K562 (cell line): ENCODE data around the gene UBE2V1. TPM values are rescaled to one million over a fixed set of nuclear protein-coding genes. Genes with fewer than 3 reads are reported as not detected.

ENCODE experiments used
- ATAC-seq: fragments of 200-7000 bp; cut with Tn5 transposase; 3 replicates; pipeline ENCODE4 v1.9.1; 2020; ENCODE audit warnings: moderate library complexity
- BruUV-seq: library from RNA; stranded (reverse); fragments of 400-500 nt; replicated peaks from 2 replicates; lab custom pipeline; 2021; lab: Mats Ljungman, UMichigan
- CTCF ChIA-PET: fragments of 300-600 bp; formaldehyde crosslinking; extraction: SDS; loops from one replicate; lab custom pipeline; 2021; ENCODE audit warnings: low intra/inter-chr PET ratio; lab: Yijun Ruan, JAX
- POLR2A ChIA-PET: fragments of 300-600, 350-650 bp; sonication (Branson Sonifier 250); formaldehyde crosslinking; extraction: SDS; loops from one replicate; lab custom pipeline; 2021; ENCODE audit warnings: antibody characterized with exemption, inconsistent platforms; lab: Yijun Ruan, JAX
- DNase-seq, 4 experiments: peaks; one replicate each; pipeline versions ENCODE4 v3.0.0 to v3.0.0-alpha.2; 2011 to 2018; ENCODE audit warnings: low spot score in 3 of 4, mixed read lengths in 3 of 4; ENCODE audit errors: extremely low read depth in 1 of 4
- FAIRE-seq: peaks from 2 replicates; lab custom pipeline; 2011; peaks lifted over from hg19 to GRCh38; lab: Jason Lieb, UNC
- H2AFZ ChIP-seq: 2 replicates; pipeline ENCODE4 v1.6.0; 2011; ENCODE audit warnings: low read depth, low read length, control low read depth, inconsistent platforms
- H3K27ac ChIP-seq: fragments of 200-600 bp; 3 replicates; pipeline ENCODE4 v1.8.0; 2011; ENCODE audit warnings: low read depth, mild to moderate bottlenecking, control low read depth, inconsistent platforms, low read length, moderate library complexity, mixed read lengths; ENCODE audit errors: extremely low read depth
- H3K27me3 ChIP-seq, 2 experiments: fragments of 300-600 bp in 1 of 2; 2 replicates in 1 of 2; 3 replicates in 1 of 2; pipeline versions ENCODE4 v1.6.0 to v1.8.0; 2011; ENCODE audit warnings: inconsistent platforms in 2 of 2, low read length in 2 of 2, mild to moderate bottlenecking in 1 of 2, mixed read lengths in 1 of 2, moderate library complexity in 1 of 2; ENCODE audit not compliant: control insufficient read depth in 2 of 2, insufficient read depth in 2 of 2
- H3K36me3 ChIP-seq: fragments of 300-600 bp; 3 replicates; pipeline ENCODE4 v1.8.0; 2011; ENCODE audit warnings: mild to moderate bottlenecking, low read length, inconsistent platforms; ENCODE audit not compliant: control insufficient read depth, insufficient read depth
- H3K4me1 ChIP-seq, 2 experiments: fragments of 200-600 bp in 1 of 2; replicated peaks in 1 of 2; 2 replicates in 1 of 2; 3 replicates in 1 of 2; pipeline versions ENCODE4 v1.5.1 to v1.8.0; 2011; ENCODE audit warnings: inconsistent platforms in 2 of 2, low read length in 2 of 2, mild to moderate bottlenecking in 1 of 2, mixed read lengths in 1 of 2, moderate library complexity in 1 of 2; ENCODE audit not compliant: control insufficient read depth in 2 of 2, insufficient read depth in 2 of 2
- H3K4me2 ChIP-seq: 2 replicates; pipeline ENCODE4 v1.6.1; 2011; ENCODE audit warnings: low read length, control low read depth, inconsistent platforms, mixed read lengths; ENCODE audit not compliant: insufficient read depth
- H3K4me3 ChIP-seq: fragments of 200-600 bp; sonication (generic), shearing (Covaris generic); 2 replicates; pipeline ENCODE4 v1.5.1; 2016; ENCODE audit warnings: control low read depth, inconsistent platforms
- H3K79me2 ChIP-seq: fragments of 200-600 bp; 3 replicates; pipeline ENCODE4 v1.8.0; 2011; ENCODE audit warnings: low read length, inconsistent platforms; ENCODE audit not compliant: control insufficient read depth, insufficient read depth
- H3K9ac ChIP-seq, 2 experiments: 2 replicates each; pipeline versions ENCODE4 v1.6.0 to v1.6.1; 2011; ENCODE audit warnings: low read depth in 2 of 2, low read length in 2 of 2, control low read depth in 1 of 2, inconsistent platforms in 1 of 2, mild to moderate bottlenecking in 1 of 2, mixed read lengths in 1 of 2; ENCODE audit not compliant: insufficient read depth in 1 of 2
- H3K9me1 ChIP-seq: one replicate; pipeline ENCODE4 v1.6.0; 2011; ENCODE audit warnings: inconsistent platforms, mild to moderate bottlenecking, low read length, moderate library complexity; ENCODE audit not compliant: control insufficient read depth, insufficient read depth
- H3K9me3 ChIP-seq: replicated peaks from 2 replicates; pipeline ENCODE4 v1.5.1; 2011; ENCODE audit warnings: low read depth, low read length, inconsistent platforms; ENCODE audit not compliant: control insufficient read depth, insufficient read depth
- H4K20me1 ChIP-seq: replicated peaks from 2 replicates; pipeline ENCODE4 v1.6.1; 2011; ENCODE audit warnings: low read length, inconsistent platforms, mixed read lengths; ENCODE audit not compliant: control insufficient read depth, insufficient read depth
- ATF3 ChIP-seq, 2 experiments: fragments of 450-650 bp in 1 of 2; sonication (generic) in 1 of 2; formaldehyde crosslinking in 1 of 2; IDR thresholded peaks in 1 of 2; conservative IDR thresholded peaks in 1 of 2; 2 replicates each; pipeline versions ENCODE4 v1.6.1 to v1.8.1; 2016 to 2023; ENCODE audit warnings: mild to moderate bottlenecking in 2 of 2, moderate library complexity in 2 of 2, inconsistent platforms in 1 of 2, missing genetic modification reagents in 1 of 2
- BRCA1 ChIP-seq, 2 experiments: fragments of 450-650 bp in 1 of 2; sonication (generic) in 1 of 2; formaldehyde crosslinking in 1 of 2; IDR thresholded peaks; 2 replicates each; pipeline versions ENCODE4 v1.5.0 to v1.6.1; 2017 to 2020; ENCODE audit warnings: mild to moderate bottlenecking in 1 of 2, missing genetic modification reagents in 1 of 2
- CEBPG ChIP-seq, 3 experiments: fragments of 200-800 bp in 1 of 3; sonication (Bioruptor generic) in 1 of 3; sonication (generic) in 1 of 3; formaldehyde crosslinking in 1 of 3; IDR thresholded peaks in 2 of 3; conservative IDR thresholded peaks in 1 of 3; 2 replicates each; pipeline versions ENCODE4 v1.6.1 to v1.8.0; 2016 to 2022; ENCODE audit warnings: missing compliant biosample characterization in 2 of 3, missing genetic modification characterization in 2 of 3, mild to moderate bottlenecking in 1 of 3, missing genetic modification reagents in 1 of 3
- ESRRA ChIP-seq: fragments of 450-650 bp; IDR thresholded peaks from 2 replicates; pipeline ENCODE4 v1.6.1; 2014; ENCODE audit warnings: low read depth, mild to moderate bottlenecking, moderate library complexity, borderline replicate concordance
- ESRRB ChIP-seq: fragments of 250-450 bp; sonication (Bioruptor Pico); IDR thresholded peaks from 2 replicates; pipeline ENCODE4 v1.5.0; 2020; ENCODE audit warnings: mild to moderate bottlenecking, moderate library complexity, borderline replicate concordance
- HDGF ChIP-seq: fragments of 450-650 bp; IDR thresholded peaks from 2 replicates; pipeline ENCODE4 v1.6.1; 2016
- KDM5B ChIP-seq: fragments of 200-600 bp; sonication (generic); IDR thresholded peaks from 2 replicates; pipeline ENCODE4 v1.6.1; 2012; ENCODE audit warnings: low read depth, mild to moderate bottlenecking, moderate library complexity, low read length, control low read depth, inconsistent platforms; ENCODE audit not compliant: insufficient replicate concordance
- LARP7 ChIP-seq: fragments of 450-650 bp; IDR thresholded peaks from 2 replicates; pipeline ENCODE4 v1.6.1; 2016
- MED1 ChIP-seq: sonication (generic); formaldehyde crosslinking; IDR thresholded peaks from 2 replicates; pipeline ENCODE4 v1.8.1; 2023; ENCODE audit warnings: missing genetic modification reagents, borderline replicate concordance
- NFE2 ChIP-seq: IDR thresholded peaks from 2 replicates; pipeline ENCODE4 v1.6.1; 2014; ENCODE audit warnings: antibody characterized with exemption, low read depth
- NR1H2 ChIP-seq: sonication (generic); formaldehyde crosslinking; IDR thresholded peaks from 2 replicates; pipeline ENCODE4 v1.4.0; 2020; ENCODE audit warnings: mild to moderate bottlenecking, missing genetic modification reagents
- POLR3A ChIP-seq: IDR thresholded peaks from 2 replicates; pipeline ENCODE4 v1.6.1; 2011; ENCODE audit warnings: borderline replicate concordance, mild to moderate bottlenecking, moderate library complexity; ENCODE audit not compliant: insufficient read length, insufficient read depth; ENCODE audit errors: extremely low read depth
- PTRF ChIP-seq: fragments of 450-650 bp; IDR thresholded peaks from 2 replicates; pipeline ENCODE4 v1.6.1; 2016; ENCODE audit warnings: mild to moderate bottlenecking, missing genetic modification characterization, missing compliant biosample characterization
- RFX7 ChIP-seq: fragments of 250-450 bp; sonication (Bioruptor Pico); IDR thresholded peaks from 2 replicates; pipeline ENCODE4 v1.5.1; 2021; ENCODE audit warnings: mild to moderate bottlenecking
- SNRNP70 ChIP-seq: fragments of 200-400 bp; formaldehyde crosslinking; optimal IDR thresholded peaks from 2 replicates; pipeline ENCODE3; 2017; ENCODE audit warnings: low read depth, low read length
- SRSF3 ChIP-seq: fragments of 200-400 bp; formaldehyde crosslinking; IDR thresholded peaks from 2 replicates; pipeline ENCODE4 v1.6.1; 2016; ENCODE audit warnings: mild to moderate bottlenecking, low read length, moderate library complexity; ENCODE audit not compliant: insufficient read depth
- TEAD4 ChIP-seq, 2 experiments: sonication (generic) in 1 of 2; formaldehyde crosslinking in 1 of 2; IDR thresholded peaks; 2 replicates each; pipeline versions ENCODE4 v1.6.1 to v1.8.0; 2012 to 2022; ENCODE audit warnings: borderline replicate concordance in 1 of 2, inconsistent platforms in 1 of 2, low read length in 1 of 2, mild to moderate bottlenecking in 1 of 2, missing genetic modification reagents in 1 of 2
- ZKSCAN1 ChIP-seq: fragments of 150-350 bp; IDR thresholded peaks from 2 replicates; pipeline ENCODE4 v1.6.1; 2016; ENCODE audit warnings: low read depth, low read length
- ZNF197 ChIP-seq: fragments of 200-800 bp; sonication (Bioruptor generic); IDR thresholded peaks from 2 replicates; pipeline ENCODE4 v1.6.1; 2016; ENCODE audit warnings: low read depth, missing genetic modification characterization, missing compliant biosample characterization
- ZNF639 ChIP-seq, 2 experiments: fragments of 200-800 bp in 1 of 2; sonication (Bioruptor generic) in 1 of 2; sonication (generic) in 1 of 2; formaldehyde crosslinking in 1 of 2; IDR thresholded peaks in 1 of 2; conservative IDR thresholded peaks in 1 of 2; 2 replicates each; pipeline versions ENCODE4 v1.5.0 to v1.6.1; 2016 to 2020; ENCODE audit warnings: missing compliant biosample characterization in 1 of 2, missing genetic modification characterization in 1 of 2, missing genetic modification reagents in 1 of 2
- WGBS: fragments of 100-300 bp; shearing (Covaris generic); methylation state at CpG from one replicate; pipeline ENCODE4 v1.1.6; 2016; ENCODE audit warnings: low coverage, mixed read lengths; ENCODE audit not compliant: insufficient coverage; ENCODE audit errors: missing lambda C conversion rate; 5-methylcytosine and 5-hydroxymethylcytosine counted together
- in situ Hi-C: fragments of 300-500 bp; cut with MboI; formaldehyde crosslinking; loops from 4 replicates; pipeline ENCODE4 v1.15.0; 2018; ENCODE audit warnings: inconsistent platforms, mixed read lengths
- intact Hi-C: fragments of 100-400 bp; cut with micrococcal nuclease; formaldehyde crosslinking; loops from 2 replicates; pipeline ENCODE4 v1.14.2; 2022
- polyA plus RNA-seq, 8 experiments: library from polyadenylated mRNA; depleted of rRNA in 4 of 8; stranded (reverse) in 5 of 8; unstranded in 3 of 8; fragments of >200 nt; fragmentation: Nextera tagmentation in 2 of 8; fragmentation: Illumina TruSeq in 1 of 8; extraction: Ambion mirVana in 2 of 8; extraction: Trizol in 1 of 8; gene quantifications; 2 replicates each; pipeline versions ENCODE4 v1.2.1 to v1.2.3, GENCODE V29; 2011 to 2014; ENCODE audit warnings: inconsistent platforms in 1 of 8, missing spikeins in 1 of 8
- total RNA-seq, 7 experiments: library from RNA; depleted of rRNA in 6 of 7; stranded (reverse); fragments of >200 nt in 6 of 7; fragmentation: Illumina TruSeq in 2 of 7; extraction: Trizol in 2 of 7; gene quantifications; 2 replicates each; pipeline versions ENCODE4 v1.2.1 to v1.2.3, GENCODE V29; 2011 to 2021; ENCODE audit warnings: low replicate concordance in 1 of 7

The UBE2V1 gene
- total and polyA plus RNA-seq, 9 of the 15 experiments (the other 6 are each of a cell fraction or from before 2014, with no cell fraction given) = 93.0 to 357 (median 119) TPM

GRCh38 chr20:50138120-50138478 is 25.1 kb upstream of the UBE2V1 start:
- 0 out of 4 replicates have a peak overlapping the region, but pooled peaks of 1 of the 2 experiments have one; percentile 23 for H3K9ac ChIP-seq
- DNase-seq (no peak), FAIRE-seq (no peak), ATAC-seq (peak; percentile 42; the same call in 2 of the 3 replicates)
- H3K4me3 ChIP-seq = no peak overlapping the region
- H3K27me3 ChIP-seq = no peaks in the 10 kb centered on the region
- ChIA-PET CTCF (no interaction called here), POLR2A (interaction anchor here (0.6 to 3.1 kb wide), 3 partner anchors 10 to 67 kb away, joined by 3 to 16 read pairs (median 9); partner anchors contain the start of gene PEDS1)
- intact Hi-C loops = no loop called here
- BruUV-seq = no TSS peak
- in situ Hi-C loops = no loop called here
- no peaks in the 10 kb centered on the region for H3K9me3 ChIP-seq
- H3K27ac ChIP-seq = peak overlapping the region; percentile 2; the same call in 2 of the 3 replicates
- no peak overlapping the region for H3K4me2 ChIP-seq
- H2AFZ ChIP-seq = no peak overlapping the region
- H3K36me3 ChIP-seq = peaks cover 70% of the 10 kb centered on the region
- H3K79me2 ChIP-seq = peaks cover 28% of the 10 kb centered on the region
- H3K4me1 ChIP-seq = peaks cover 4 to 20% of the 10 kb centered on the region in 2 experiments; a peak in 4 of 5 replicates
- WGBS = 85% methylated on average over 5 of the region's 5 CpGs
- H3K9me1 ChIP-seq = peaks cover 3% of the 10 kb centered on the region
- peaks cover 7% of the 10 kb centered on the region; the same call in 1 of the 2 replicates for H4K20me1 ChIP-seq
- no peak for TF ChIP-seq SNRNP70
- TF ChIP-seq SRSF3 = no peak
- no peak for TF ChIP-seq ESRRB
- TF ChIP-seq RFX7 = no peak
- no peak for TF ChIP-seq ZNF639 (CRISPR knock-in tag; conservative IDR thresholded peaks at IDR 0.05 in 1 of 2, IDR thresholded peaks at IDR 0.05 in 1 of 2)
- TF ChIP-seq TEAD4 (IDR thresholded peaks at IDR 0.05; ENCODE audit: low read length) = no peak
- TF ChIP-seq TEAD4 (CRISPR knock-in tag; IDR thresholded peaks at IDR 0.05; ENCODE audit: borderline replicate concordance) = no peak
- no peak for TF ChIP-seq PTRF (tag)
- no peak for TF ChIP-seq NFE2
- TF ChIP-seq KDM5B = no peak
- peak; percentile 72 for TF ChIP-seq CEBPG (CRISPR knock-in tag; IDR thresholded peaks at IDR 0.05)
- peak; percentile 48 to 77 for TF ChIP-seq CEBPG (tag; conservative IDR thresholded peaks at IDR 0.05 in 1 of 2, IDR thresholded peaks at IDR 0.05 in 1 of 2)
- TF ChIP-seq ZKSCAN1 = no peak
- no peak for TF ChIP-seq ZNF197
- TF ChIP-seq HDGF = no peak
- TF ChIP-seq POLR3A = no peak
- no peak for TF ChIP-seq LARP7
- no peak for TF ChIP-seq BRCA1 (IDR thresholded peaks at IDR 0.05)
- TF ChIP-seq BRCA1 (CRISPR knock-in tag; IDR thresholded peaks at IDR 0.05) = no peak
- peak; percentile 85 for TF ChIP-seq ATF3 (IDR thresholded peaks at IDR 0.05)
- no peak for TF ChIP-seq ATF3 (CRISPR knock-in tag; conservative IDR thresholded peaks at IDR 0.05)
- peak; percentile 76 for TF ChIP-seq ESRRA
- no peak for TF ChIP-seq NR1H2 (CRISPR knock-in tag)
- no peak for TF ChIP-seq MED1
